Bone marrow (tissue), 2 donors: ENCODE measurements around the gene FAT1.

Experiments
- DNase-seq, 2 donors: peaks; one replicate each; lab custom pipeline; 2025; lab: John Stamatoyannopoulos, UW

FAT1 gene

GRCh38 chr4:186569533-186570192, 154.0 kb downstream of the FAT1 start:
- no peak for DNase-seq

GRCh38 chr4:186566068-186566467, 157.6 kb downstream of the FAT1 start:
- no peak for DNase-seq

DNA sequence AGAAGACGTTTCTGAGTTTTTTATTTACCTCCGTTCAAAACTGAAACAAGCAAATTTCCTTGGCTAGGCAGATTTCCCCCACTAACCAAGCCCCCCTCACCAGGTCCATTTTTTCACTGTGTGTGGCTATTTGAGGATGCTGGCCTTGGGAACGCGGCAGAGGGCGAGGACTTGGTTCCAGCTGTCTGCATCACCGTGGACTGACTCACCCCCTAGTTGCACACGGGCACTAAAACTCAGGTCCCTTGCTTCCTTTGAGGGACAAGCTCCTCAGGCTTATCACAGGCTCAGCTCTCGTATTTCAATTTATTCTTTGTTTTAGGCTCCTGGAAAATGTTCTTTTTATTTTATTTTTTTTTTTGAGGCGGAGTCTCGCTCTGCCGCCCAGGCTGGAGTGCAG, 159.9 kb downstream of the FAT1 start:
- DNase-seq = no peak

GRCh38 chr4:186561748-186562147, 161.9 kb downstream of the FAT1 start:
- no peak for DNase-seq

GRCh38 chr4:186560647-186561046, 163.0 kb downstream of the FAT1 start:
- DNase-seq = no peak

DNA sequence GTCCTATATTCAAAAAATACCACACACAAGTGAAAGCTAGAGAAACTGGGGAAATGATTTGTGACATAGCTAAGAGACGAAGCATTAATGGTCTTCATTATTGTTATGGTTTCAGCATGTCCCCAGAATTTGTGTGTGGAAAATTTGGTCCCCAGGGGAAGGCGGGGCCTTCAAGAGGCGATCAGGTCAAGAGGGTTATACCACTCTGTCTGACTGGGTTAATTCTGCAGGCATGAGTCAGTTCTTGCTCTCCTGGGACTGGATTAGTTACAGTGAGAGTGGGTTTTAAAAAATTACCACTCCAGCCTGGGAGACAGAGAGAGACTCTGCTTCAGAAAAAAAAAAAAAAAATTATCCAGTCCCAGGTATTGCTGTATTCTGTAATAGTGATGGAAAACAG, 166.2 kb downstream of the FAT1 start:
- no peak for DNase-seq

GRCh38 chr4:186557061-186557460, 166.6 kb downstream of the FAT1 start:
- no peak for DNase-seq

GRCh38 chr4:186554914-186555827, 168.5 kb downstream of the FAT1 start, which contains the start of gene MTNR1A:
TSS of gene MTNR1A (minus strand) at chr4:186555567. CDS start at chr4:186555365, 202 bp downstream.
- DNase-seq = no peak

- DNase-seq = no peak
These were observed 169.1 kb downstream of the FAT1 start for GRCh38 chr4:186554539-186554913.

GRCh38 chr4:186553717-186554116, 169.9 kb downstream of the FAT1 start:
- DNase-seq = no peak

DNA sequence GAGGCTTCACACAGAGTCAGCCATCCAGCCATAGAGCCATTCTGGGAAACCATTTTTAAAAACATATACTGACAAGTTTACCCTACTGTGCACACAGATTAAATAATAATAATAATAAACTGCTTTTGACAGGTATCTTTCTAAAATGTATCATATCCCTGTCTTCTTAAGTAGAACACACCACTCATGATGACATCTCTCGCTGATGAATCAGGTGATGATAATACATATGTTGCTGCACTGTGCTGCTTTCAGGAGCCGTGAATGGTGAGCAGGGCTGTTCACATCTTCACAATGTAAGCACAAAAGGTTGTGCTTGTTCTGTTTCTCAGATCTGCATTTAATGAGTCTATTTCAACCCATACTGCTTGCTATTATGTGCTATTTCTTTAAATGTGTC, 171.8 kb downstream of the FAT1 start:
- no peak for DNase-seq

DNA sequence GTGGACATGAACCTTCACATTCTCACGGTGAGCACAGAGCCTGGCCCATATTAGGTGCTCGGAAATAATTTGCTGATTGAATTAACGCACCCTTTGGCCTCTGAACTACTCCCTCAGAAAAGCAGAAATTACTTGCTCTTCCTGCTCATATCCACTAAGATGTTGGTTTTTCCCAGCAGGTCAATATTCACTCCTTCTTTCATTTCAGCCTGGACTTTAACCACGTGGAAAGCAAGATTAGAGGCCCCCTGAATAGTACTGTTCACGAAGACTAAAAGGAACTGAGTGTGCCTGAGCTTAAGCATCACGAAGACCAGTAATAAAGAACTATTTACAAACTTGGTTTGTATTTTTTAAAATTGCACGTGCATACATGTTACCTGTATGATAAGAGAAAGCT, 178.2 kb downstream of the FAT1 start:
- no peak for DNase-seq

DNA sequence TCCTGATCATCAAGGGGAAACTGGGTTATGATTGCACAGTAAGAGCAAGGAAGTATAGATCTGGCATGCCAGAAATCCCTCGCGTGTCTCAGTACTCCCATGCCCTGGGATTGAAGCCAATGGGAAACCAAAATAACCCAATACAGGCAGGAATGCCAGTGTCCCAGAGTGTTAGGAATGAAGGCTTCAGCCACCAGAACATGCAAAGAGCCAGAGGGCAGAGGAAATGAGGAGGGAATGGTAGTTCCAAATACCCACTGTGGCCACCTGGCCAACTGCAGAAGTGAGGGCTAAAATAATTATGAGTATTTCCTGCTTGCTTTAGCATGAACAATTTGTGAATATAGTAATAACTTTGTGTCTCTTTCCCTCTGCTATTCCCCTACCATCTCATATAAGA, 180.4 kb downstream of the FAT1 start:
- DNase-seq = no peak

DNA sequence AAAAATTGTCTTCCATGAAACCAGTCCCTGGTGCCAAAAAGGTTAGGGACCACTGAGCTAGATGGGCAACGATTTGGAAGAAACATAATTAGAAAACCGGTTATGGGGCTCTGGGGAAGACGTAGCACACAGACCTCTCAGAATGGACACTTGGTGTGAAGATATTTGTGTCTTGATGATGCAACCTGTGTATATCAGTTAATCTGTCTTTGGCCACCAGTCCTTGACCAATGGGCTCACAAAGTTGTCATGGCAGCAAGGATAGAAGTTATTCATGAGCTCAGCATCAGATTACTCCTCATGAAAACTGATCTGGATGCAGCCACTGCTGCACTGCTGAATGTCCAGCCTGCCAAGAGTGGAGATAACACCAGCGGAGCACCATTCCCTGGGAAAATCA, 181.9 kb downstream of the FAT1 start:
- no peak for DNase-seq

DNA sequence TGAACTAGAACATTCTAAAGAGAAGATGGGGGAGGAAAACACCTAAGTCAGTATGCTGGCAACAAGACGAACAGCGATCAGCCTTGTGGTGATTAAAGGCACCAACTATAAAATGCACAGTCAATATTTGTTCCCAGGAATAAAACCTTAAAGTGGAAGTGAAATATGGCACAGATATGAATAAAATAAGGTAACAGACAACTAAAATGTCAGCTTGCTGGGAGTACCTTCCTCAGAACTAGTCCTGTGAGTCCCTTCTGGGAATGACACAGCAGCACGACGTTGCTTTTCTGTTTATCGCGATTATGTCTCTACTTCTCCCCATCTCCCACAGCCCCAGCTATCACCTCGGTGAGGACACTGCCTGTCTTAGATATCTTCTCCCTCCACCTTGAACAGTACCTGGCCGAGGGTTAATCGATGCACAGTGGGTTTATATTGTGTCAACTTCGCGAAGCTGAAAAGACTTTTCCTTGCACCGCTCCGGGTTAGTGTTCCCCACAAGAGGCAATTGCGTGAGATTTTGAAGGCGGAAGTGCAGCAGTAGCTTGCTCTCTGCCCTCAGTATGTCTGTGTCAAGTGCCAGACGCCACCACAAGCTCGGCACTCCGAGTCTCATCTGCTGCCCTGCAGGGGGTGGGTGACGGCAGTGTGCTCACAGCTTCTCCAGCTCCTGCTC, 185.7 kb downstream of the FAT1 start:
- DNase-seq = no peak
